Stimulated activated memory B cell treated with anti-CD40 and anti-IgM and Interleukin-4, amounts not matched to agents 10 μg/mL and 1 μg/mL and 100 μg/mL, for 72 hours (primary cell): Measurements from ENCODE around the gene SFSWAP.
"Not testable (repeated sequence)": the region's sequence is repeated elsewhere in the genome, so short reads cannot be mapped to it uniquely, and the experiment has no call there.

ENCODE experiments used
- ATAC-seq: fragments of 150-1000 bp; cut with Tn5 transposase; 2 replicates; pipeline ENCODE4 v1.10.0; 2021
- H3K27ac Mint-ChIP-seq: one replicate; pipeline ENCODE4 v1.8.0; 2022; ENCODE audit warnings: mild to moderate bottlenecking, mixed read lengths
- H3K27me3 Mint-ChIP-seq: one replicate; pipeline ENCODE4 v1.8.0; 2022; ENCODE audit warnings: mixed read lengths
- H3K36me3 Mint-ChIP-seq: one replicate; pipeline ENCODE4 v1.8.0; 2022; ENCODE audit warnings: mixed read lengths
- H3K4me1 Mint-ChIP-seq: one replicate; pipeline ENCODE4 v1.8.0; 2022; ENCODE audit warnings: mixed read lengths
- H3K4me3 Mint-ChIP-seq: one replicate; pipeline ENCODE4 v1.8.0; 2022; ENCODE audit warnings: mild to moderate bottlenecking, moderate library complexity, mixed read lengths
- H3K9me3 Mint-ChIP-seq: one replicate; pipeline ENCODE4 v1.8.0; 2022; ENCODE audit warnings: mixed read lengths

Gene SFSWAP

GRCh38 chr12:131770120-131770519, 59.2 kb downstream of the SFSWAP start:
- no peak for ATAC-seq
- Mint-ChIP-seq H3K4me3 (no peak overlapping the region), H3K4me1 (peaks cover 52% of the 10 kb centered on the region), H3K9me3 (no peaks in the 10 kb centered on the region), H3K36me3 (peaks cover 70% of the 10 kb centered on the region), H3K27ac (no peak overlapping the region), H3K27me3 (no peaks in the 10 kb centered on the region)

DNA sequence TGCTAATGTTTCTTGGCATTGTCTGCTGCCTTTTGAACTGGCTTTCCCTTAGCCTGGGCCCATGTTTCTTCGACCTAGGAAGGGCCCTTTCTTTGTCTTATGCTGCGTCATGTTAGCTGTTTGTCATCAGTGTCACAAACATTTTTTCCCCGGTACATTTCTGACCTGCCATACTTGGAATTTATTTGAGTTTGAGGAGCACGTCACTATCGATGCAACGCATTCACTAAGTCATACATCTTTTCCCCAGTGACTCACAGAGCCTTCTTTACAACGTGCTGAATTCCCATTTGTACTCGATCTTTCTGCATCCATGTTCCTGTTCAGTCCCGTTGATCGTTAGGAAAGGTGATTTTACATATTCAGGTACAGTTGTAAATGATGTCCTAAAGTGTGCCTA, 61.1 kb downstream of the SFSWAP start:
- no peaks in the 10 kb centered on the region for H3K27me3 Mint-ChIP-seq
- H3K4me1 Mint-ChIP-seq, result peaks cover 55% of the 10 kb centered on the region
- no peaks in the 10 kb centered on the region for H3K9me3 Mint-ChIP-seq
- ATAC-seq, result no peak
- H3K27ac Mint-ChIP-seq, result peak overlapping the region; percentile 97
- H3K4me3 Mint-ChIP-seq, result no peak overlapping the region
- peaks cover 57% of the 10 kb centered on the region for H3K36me3 Mint-ChIP-seq

DNA sequence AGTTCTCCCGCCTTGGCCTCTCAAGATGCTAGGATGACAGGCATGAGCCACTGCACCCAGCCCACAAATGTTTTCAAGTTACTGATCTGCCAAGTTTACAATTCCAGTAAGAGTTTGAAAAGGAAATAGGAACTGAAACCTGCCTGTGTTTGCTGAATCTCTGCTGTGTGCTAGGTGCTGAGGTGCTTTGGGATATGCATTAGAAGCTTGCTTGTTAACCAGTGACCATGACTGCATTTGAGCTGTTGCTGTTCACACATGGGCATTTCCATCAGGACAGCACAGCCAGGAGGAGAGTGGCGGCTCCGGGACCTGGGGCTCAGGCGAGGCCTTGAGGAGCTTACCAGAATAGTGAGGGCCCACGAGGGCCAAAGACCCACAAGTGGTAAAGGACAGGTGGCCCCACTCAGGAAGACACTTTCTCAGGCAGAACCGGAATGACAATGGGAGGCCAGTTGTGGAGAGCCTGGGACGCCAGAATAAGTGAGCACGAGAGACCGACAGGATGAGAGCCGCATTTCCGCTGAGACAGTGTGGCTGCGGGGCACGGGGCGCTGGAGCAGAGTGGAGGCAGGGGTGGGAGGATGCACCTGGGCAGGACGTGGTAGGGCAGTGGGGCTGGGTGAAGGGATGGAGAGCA, 62.8 kb downstream of the SFSWAP start:
- peaks cover 55% of the 10 kb centered on the region for H3K4me1 Mint-ChIP-seq
- H3K27ac Mint-ChIP-seq, result peak overlapping the region; percentile 97
- peaks cover 56% of the 10 kb centered on the region for H3K36me3 Mint-ChIP-seq
- no peaks in the 10 kb centered on the region for H3K27me3 Mint-ChIP-seq
- peak overlapping the region; percentile 73 for H3K4me3 Mint-ChIP-seq
- H3K9me3 Mint-ChIP-seq, result no peaks in the 10 kb centered on the region
- ATAC-seq, result peak; percentile 92

GRCh38 chr12:131774576-131775391, 63.9 kb downstream of the SFSWAP start:
- ATAC-seq, result no peak
- Mint-ChIP-seq H3K4me1 (peaks cover 55% of the 10 kb centered on the region), H3K9me3 (no peaks in the 10 kb centered on the region), H3K27me3 (no peaks in the 10 kb centered on the region), H3K4me3 (no peak overlapping the region), H3K27ac (peak overlapping the region; percentile 97), H3K36me3 (peaks cover 55% of the 10 kb centered on the region)

DNA sequence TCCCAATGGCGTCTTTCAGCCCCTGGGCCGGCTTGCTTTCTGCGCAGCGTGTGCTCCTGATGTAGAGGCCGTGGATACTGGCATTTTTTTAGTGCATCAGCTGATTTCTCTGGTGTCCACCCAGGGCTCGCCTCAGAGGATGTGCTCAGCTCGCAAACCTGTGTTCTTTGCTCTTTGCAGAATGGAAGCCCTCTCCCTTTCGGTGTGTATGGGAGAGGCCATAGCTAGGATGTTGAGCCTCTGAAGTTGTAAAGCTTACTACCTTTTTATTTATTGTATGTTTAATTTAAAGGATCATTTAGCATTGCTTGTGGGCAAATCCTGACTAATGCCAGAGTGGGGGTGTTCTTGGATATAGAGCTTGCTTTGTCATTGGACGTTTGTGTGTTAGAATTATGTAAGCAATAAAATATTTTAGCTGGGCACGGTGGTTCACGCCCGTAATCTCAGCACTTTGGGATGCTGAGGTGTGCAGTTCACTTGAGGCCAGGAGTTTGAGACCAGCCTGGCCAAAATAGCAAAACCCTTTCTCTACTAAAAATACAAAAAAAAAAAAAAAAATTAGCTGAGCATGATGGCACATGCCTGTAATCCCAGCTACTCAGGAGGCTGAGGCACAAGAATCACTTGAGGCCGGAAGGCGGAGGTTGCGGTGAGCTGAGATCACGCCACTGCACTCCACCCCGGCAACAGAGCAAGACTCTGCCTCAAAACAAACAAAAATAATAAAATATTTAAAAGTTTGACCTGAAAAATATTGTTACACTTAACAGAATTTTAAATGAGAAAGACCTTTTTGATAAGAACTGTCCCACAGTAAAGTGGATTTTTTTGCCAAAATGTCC, 64.7 kb downstream of the SFSWAP start:
- no peaks in the 10 kb centered on the region for H3K27me3 Mint-ChIP-seq
- peak overlapping the region; percentile 97 for H3K27ac Mint-ChIP-seq
- ATAC-seq, result no peak
- no peak overlapping the region for H3K4me3 Mint-ChIP-seq
- H3K36me3 Mint-ChIP-seq, result peaks cover 52% of the 10 kb centered on the region
- peaks cover 55% of the 10 kb centered on the region for H3K4me1 Mint-ChIP-seq
- H3K9me3 Mint-ChIP-seq, result no peaks in the 10 kb centered on the region

GRCh38 chr12:131776237-131776889, 65.5 kb downstream of the SFSWAP start:
- H3K9me3 Mint-ChIP-seq, result no peaks in the 10 kb centered on the region
- H3K4me3 Mint-ChIP-seq, result no peak overlapping the region
- ATAC-seq, result peak; percentile 83
- peaks cover 44% of the 10 kb centered on the region for H3K36me3 Mint-ChIP-seq
- peaks cover 48% of the 10 kb centered on the region for H3K4me1 Mint-ChIP-seq
- no peaks in the 10 kb centered on the region for H3K27me3 Mint-ChIP-seq
- peak overlapping the region; percentile 85 for H3K27ac Mint-ChIP-seq

DNA sequence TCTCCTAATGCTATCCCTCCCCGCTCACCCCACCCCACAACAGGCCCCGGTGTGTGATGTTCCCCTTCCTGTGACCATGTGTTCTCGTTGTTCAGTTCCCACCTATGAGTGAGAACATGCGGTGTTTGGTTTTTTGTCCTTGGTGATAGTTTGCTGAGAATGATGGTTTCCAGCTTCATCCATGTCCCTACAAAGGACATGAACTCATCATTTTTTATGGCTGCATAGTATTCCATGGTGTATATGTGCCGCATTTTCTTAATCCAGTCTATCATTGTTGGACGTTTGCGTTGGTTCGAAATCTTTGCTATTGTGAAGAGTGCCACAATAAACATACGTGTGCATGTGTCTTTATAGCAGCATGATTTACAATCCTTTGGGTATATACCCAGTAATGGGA, 66.4 kb downstream of the SFSWAP start:
- peaks cover 45% of the 10 kb centered on the region for H3K36me3 Mint-ChIP-seq
- not testable (repeated sequence) for ATAC-seq, H3K4me3 Mint-ChIP-seq, H3K9me3 Mint-ChIP-seq, H3K27ac Mint-ChIP-seq, H3K27me3 Mint-ChIP-seq
- peaks cover 44% of the 10 kb centered on the region for H3K4me1 Mint-ChIP-seq

GRCh38 chr12:131779027-131779426, 68.1 kb downstream of the SFSWAP start:
- Mint-ChIP-seq H3K27me3 (no peaks in the 10 kb centered on the region), H3K4me1 (peaks cover 35% of the 10 kb centered on the region), H3K4me3 (no peak overlapping the region), H3K36me3 (peaks cover 31% of the 10 kb centered on the region), H3K9me3 (no peaks in the 10 kb centered on the region), H3K27ac (no peak overlapping the region)
- no peak for ATAC-seq

GRCh38 chr12:131782061-131782460, 71.2 kb downstream of the SFSWAP start:
- H3K27ac Mint-ChIP-seq, result no peak overlapping the region
- peaks cover 11% of the 10 kb centered on the region for H3K4me1 Mint-ChIP-seq
- no peak for ATAC-seq

GRCh38 chr12:131783915-131784541, 73.1 kb downstream of the SFSWAP start:
- peak; percentile 90 for ATAC-seq
- Mint-ChIP-seq H3K27ac (peak overlapping the region; percentile 76), H3K27me3 (no peaks in the 10 kb centered on the region), H3K9me3 (no peaks in the 10 kb centered on the region), H3K4me1 (peaks cover 11% of the 10 kb centered on the region), H3K36me3 (peaks cover 48% of the 10 kb centered on the region), H3K4me3 (peak overlapping the region; percentile 21)

More at GRCh38 chr12:131782061-131782460, 71.2 kb downstream of the SFSWAP start:
- Mint-ChIP-seq H3K27me3 (no peaks in the 10 kb centered on the region), H3K4me3 (no peak overlapping the region), H3K9me3 (no peaks in the 10 kb centered on the region), H3K36me3 (peaks cover 47% of the 10 kb centered on the region)

- H3K27me3 Mint-ChIP-seq, result no peaks in the 10 kb centered on the region
- no peak for ATAC-seq
- H3K4me1 Mint-ChIP-seq, result peaks cover 11% of the 10 kb centered on the region
- H3K9me3 Mint-ChIP-seq, result peaks cover 3% of the 10 kb centered on the region
- peaks cover 56% of the 10 kb centered on the region for H3K36me3 Mint-ChIP-seq
- H3K4me3 Mint-ChIP-seq, result no peak overlapping the region
- peak overlapping the region; percentile 59 for H3K27ac Mint-ChIP-seq
Measured at GRCh38 chr12:131784909-131785762, 74.2 kb downstream of the SFSWAP start.

DNA sequence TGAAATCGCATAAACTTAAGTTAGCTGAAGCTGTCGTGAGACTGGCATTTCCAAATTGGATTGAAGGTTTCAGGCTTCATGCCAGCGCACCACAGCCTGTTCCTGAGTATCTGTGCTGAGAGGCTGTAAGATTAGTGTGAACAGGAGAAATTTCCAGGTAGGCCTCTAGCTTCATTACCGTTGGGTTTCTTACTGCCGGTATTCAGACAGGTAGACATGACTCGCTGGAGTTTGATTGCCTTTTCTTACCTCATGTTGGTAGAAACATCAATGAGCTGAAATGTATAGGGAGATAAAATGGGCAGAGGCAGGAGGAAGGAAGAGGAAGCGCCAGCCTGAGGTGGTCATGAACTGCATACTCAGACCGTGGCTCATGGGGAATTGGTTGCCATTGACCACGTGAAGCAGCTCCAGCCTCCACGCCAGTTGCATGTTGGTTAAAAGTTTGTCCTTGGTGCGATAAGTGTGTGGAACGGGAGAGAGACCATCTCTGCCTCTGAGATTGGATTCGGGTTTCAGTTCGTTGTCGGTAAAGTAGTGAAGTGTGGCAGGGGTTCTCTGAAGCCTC, 75.0 kb downstream of the SFSWAP start:
- H3K27ac Mint-ChIP-seq, result peak overlapping the region; percentile 59
- peaks cover 3% of the 10 kb centered on the region for H3K9me3 Mint-ChIP-seq
- peaks cover 63% of the 10 kb centered on the region for H3K36me3 Mint-ChIP-seq
- no peaks in the 10 kb centered on the region for H3K27me3 Mint-ChIP-seq
- H3K4me1 Mint-ChIP-seq, result peaks cover 11% of the 10 kb centered on the region
- no peak overlapping the region for H3K4me3 Mint-ChIP-seq
- ATAC-seq, result no peak

DNA sequence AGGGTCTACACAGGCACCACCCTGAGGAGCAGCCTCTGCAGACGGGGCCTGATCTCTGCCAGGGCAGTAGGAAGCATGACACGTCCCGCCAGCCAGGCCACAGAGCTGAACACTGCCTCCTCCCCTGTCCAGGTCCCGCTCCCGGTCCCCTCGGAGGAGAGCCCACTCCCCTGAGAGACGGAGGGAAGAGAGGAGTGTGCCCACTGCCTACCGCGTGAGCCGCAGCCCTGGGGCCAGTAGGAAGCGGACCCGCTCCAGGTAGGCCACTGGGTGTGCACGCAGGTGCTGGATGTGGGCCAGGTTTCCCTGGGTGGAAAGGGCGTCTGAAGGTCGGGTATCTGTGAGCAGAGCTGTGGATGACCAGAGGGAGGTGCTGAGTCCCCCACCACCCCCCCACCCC, 75.4 kb downstream of the SFSWAP start:
- ATAC-seq, result no peak
- peaks cover 68% of the 10 kb centered on the region for H3K36me3 Mint-ChIP-seq
- peaks cover 11% of the 10 kb centered on the region for H3K4me1 Mint-ChIP-seq
- no peaks in the 10 kb centered on the region for H3K27me3 Mint-ChIP-seq
- H3K4me3 Mint-ChIP-seq, result no peak overlapping the region
- H3K9me3 Mint-ChIP-seq, result peaks cover 3% of the 10 kb centered on the region
- H3K27ac Mint-ChIP-seq, result no peak overlapping the region
